ENCODE measurements around the gene ERLEC1. TPM values are rescaled to one million over a fixed set of nuclear protein-coding genes. Genes with fewer than 3 reads are reported as not detected.

The ERLEC1 gene
- polyA plus RNA-seq, 10 donors: 43.3 to 58.0 (median 48.2) TPM

Other genes with a start within 250 kb of the ERLEC1 start
- 1 to 10 TPM; 2.5 to 4.6 (median 3.1) TPM for gene CHAC2, start 19.2 kb upstream of the ERLEC1 start, polyA plus RNA-seq (ENCODE audit: insufficient read length in 10 of 10)
- 10 to 100 TPM in 9 of 10 donors, 1 to 10 TPM in 1; 8.8 to 17.3 (median 12.8) TPM for gene ASB3, start 91 bp upstream of the ERLEC1 start, polyA plus RNA-seq (ENCODE audit: insufficient read length in 10 of 10)
- 1 to 10 TPM in 8 of 10 donors, under 1 TPM in 2; 0.82 to 3.3 (median 1.6) TPM for gene GPR75, start 72.9 kb downstream of the ERLEC1 start, polyA plus RNA-seq (ENCODE audit: insufficient read length in 10 of 10)
- gene PSME4, start 183.9 kb downstream of the ERLEC1 start, polyA plus RNA-seq (ENCODE audit: insufficient read length in 10 of 10): 10 to 100 TPM; 32.7 to 46.3 (median 38.8) TPM

Data from muscle of back (tissue), 10 donors.